Measurements from ENCODE around the gene QPCT.

The QPCT gene

GRCh38 chr2:37422816-37423215, 78.4 kb downstream of the QPCT start:
- H3K9me3 ChIP-seq (ENCODE audit: insufficient read depth, low read depth, low read length): no peaks in the 10 kb centered on the region
- no peaks in the 10 kb centered on the region for H3K4me1 ChIP-seq (ENCODE audit: insufficient read depth, low read length)
- H3K36me3 ChIP-seq (ENCODE audit: insufficient read depth, low read depth, low read length): no peaks in the 10 kb centered on the region
- no peaks in the 10 kb centered on the region for H3K27me3 ChIP-seq (ENCODE audit: insufficient read depth, low read length)
- no peak overlapping the region for H3K27ac ChIP-seq (ENCODE audit: low read length)
- no peak overlapping the region for H3K4me3 ChIP-seq (ENCODE audit: low read length)
- no peak overlapping the region for H3K9ac ChIP-seq (ENCODE audit: low read depth, low read length)
